ENCODE results near the gene KLK12. TPM values are rescaled to one million over a fixed set of nuclear protein-coding genes. Genes with fewer than 3 reads are reported as not detected.

KLK12 gene
- total RNA-seq, 1 donor from 2014 or later, result not detected

DNA sequence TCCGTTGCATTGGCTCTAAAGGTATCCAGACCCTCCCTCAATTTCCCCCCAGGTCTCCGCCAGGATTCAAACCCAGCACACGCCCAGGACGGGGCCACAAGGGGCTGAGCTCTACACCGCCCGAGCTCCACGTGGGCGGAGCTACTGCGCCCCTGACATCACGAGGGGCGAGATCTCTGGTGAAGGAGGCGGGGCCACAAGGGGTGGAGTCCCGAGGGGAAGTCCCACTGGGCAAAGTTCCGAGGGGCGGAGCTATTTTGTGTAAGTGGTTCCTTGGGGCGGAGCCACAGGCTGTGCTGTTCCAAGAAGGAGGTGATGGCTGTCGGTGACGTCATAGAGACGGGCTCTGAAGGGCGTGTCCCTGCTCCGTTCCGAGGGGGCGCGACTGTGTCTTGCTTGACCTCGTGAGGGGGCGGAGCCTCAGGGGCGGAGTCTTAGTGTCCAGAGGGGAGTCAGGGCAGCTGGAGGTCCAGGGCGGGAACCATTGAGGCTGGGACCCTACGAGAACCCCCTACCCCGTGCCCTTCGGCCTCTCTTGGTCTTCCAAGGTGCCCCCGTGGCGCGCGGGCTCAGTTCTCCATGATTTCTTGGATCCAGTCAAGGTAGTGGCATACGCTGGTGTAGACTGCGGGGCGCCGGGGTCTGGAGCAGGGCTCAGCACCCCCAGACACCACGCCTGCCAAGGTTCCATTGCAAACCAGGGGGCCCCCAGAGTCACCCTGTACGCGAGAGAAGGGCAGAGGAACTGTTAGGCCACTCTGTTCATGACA lies 32.1 kb downstream of the KLK12 start:
- Histone ChIP-seq H3K27me3 (peaks cover 39% of the 10 kb centered on the region), H3K4me3 (no peak overlapping the region), H3K27ac (no peak overlapping the region), H3K4me1 (no peaks in the 10 kb centered on the region), H3K9me3 (no peaks in the 10 kb centered on the region), H3K36me3 (no peaks in the 10 kb centered on the region)
- TF ChIP-seq, protein P1, sequence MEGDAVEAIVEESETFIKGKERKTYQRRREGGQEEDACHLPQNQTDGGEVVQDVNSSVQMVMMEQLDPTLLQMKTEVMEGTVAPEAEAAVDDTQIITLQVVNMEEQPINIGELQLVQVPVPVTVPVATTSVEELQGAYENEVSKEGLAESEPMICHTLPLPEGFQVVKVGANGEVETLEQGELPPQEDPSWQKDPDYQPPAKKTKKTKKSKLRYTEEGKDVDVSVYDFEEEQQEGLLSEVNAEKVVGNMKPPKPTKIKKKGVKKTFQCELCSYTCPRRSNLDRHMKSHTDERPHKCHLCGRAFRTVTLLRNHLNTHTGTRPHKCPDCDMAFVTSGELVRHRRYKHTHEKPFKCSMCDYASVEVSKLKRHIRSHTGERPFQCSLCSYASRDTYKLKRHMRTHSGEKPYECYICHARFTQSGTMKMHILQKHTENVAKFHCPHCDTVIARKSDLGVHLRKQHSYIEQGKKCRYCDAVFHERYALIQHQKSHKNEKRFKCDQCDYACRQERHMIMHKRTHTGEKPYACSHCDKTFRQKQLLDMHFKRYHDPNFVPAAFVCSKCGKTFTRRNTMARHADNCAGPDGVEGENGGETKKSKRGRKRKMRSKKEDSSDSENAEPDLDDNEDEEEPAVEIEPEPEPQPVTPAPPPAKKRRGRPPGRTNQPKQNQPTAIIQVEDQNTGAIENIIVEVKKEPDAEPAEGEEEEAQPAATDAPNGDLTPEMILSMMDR (IDR thresholded peaks at IDR 0.05), result no peak
- DNase-seq (no peak), ATAC-seq (peak; percentile 6)
- intact Hi-C loops (cut with DNase I), result no loop called here

DNA sequence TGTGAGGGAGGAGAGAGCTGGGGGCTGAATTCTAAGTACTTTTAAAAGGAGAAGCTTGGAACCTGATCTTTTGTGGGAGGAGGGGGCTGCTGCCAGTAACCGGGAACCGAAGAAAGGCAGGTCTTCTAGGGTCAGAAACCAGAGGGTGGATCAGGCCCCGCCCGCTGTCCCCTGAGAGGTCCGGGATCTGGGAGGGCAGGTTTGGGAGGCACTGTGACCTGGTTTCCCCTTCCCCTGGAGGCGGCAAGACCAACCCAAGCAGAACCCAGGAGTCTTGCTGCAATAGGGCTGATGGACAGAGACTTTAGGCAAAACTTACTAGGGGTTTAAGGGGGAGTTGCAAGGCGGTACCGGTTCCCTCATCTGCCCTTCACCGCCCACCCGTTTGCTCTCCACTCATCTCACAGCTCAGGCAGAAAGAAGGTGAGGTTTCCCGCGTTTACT lies 32.7 kb downstream of the KLK12 start:
- Histone ChIP-seq H3K4me3 (no peak overlapping the region), H3K9me3 (no peaks in the 10 kb centered on the region), H3K27ac (no peak overlapping the region), H3K4me1 (no peaks in the 10 kb centered on the region), H3K27me3 (peaks cover 39% of the 10 kb centered on the region), H3K36me3 (no peaks in the 10 kb centered on the region)
- TF ChIP-seq, protein P1 (IDR thresholded peaks at IDR 0.05), result no peak
- intact Hi-C loops (cut with DNase I), result no loop called here
- ATAC-seq, result no peak
- no peak for DNase-seq

DNA sequence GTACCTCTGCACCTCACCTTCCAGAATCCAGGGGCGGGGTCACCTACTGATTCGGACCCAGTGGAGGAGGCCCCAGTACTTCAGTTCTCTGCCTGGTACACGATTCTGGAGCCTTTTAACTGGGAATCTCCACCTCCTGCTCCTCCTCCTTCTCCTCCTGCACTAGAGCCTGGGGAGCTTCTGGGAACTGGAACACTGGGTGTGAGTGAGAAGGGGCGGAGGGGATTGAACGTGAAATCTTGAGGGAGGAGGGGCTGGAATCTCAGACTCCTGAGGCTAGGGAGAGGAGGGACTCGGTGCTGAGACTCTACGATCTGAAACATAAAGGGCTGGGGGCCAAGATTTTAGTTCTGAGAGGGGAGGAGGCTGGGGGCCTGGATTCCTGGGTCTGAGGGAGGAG lies 33.3 kb downstream of the KLK12 start, which contains the start of gene KLK8:
TSS of gene KLK8 (minus strand) at position 90 of the 400 bp plus-strand sequence. CDS start 437 bp downstream, outside the sequence.
- intact Hi-C loops (cut with DNase I), result no loop called here
- no peaks in the 10 kb centered on the region for H3K36me3 ChIP-seq
- no peak within 1 kb of the TSS for H3K27ac ChIP-seq
- DNase-seq (no peak), ATAC-seq (no peak)
- TF ChIP-seq, protein P1 (IDR thresholded peaks at IDR 0.05), result no peak
- H3K4me3 ChIP-seq, result no peak within 1 kb of the TSS
- H3K9me3 ChIP-seq, result no peaks in the 10 kb centered on the region
- H3K4me1 ChIP-seq, result no peaks in the 10 kb centered on the region
- H3K27me3 ChIP-seq, result peaks cover 39% of the 10 kb centered on the region

DNA sequence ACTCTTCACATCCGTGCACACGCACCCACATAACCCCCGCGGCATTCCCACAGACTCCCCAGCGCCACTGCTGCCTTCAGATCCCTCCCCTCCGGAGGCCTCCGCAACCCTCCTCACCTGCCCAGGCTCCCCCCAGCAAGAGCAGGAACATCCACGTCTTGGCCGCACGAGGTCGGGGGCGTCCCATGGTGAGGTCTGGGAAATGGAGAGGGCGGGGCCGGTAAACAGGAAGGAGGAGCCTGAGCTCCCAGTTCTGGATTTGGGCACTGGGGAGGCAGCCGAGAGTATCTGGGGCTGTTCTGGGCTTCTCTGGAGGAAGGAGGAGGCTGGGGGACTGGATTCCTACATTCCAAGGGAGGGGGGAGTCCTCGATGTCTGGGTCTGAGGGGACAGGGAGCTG lies 33.8 kb downstream of the KLK12 start:
- Histone ChIP-seq H3K4me1 (no peaks in the 10 kb centered on the region), H3K27me3 (peaks cover 35% of the 10 kb centered on the region), H3K36me3 (no peaks in the 10 kb centered on the region), H3K27ac (no peak overlapping the region), H3K9me3 (no peaks in the 10 kb centered on the region), H3K4me3 (no peak overlapping the region)
- ATAC-seq (peak; percentile 6), DNase-seq (no peak)
- TF ChIP-seq, protein P1 (IDR thresholded peaks at IDR 0.05), result no peak
- intact Hi-C loops (cut with DNase I), result no loop called here

DNA sequence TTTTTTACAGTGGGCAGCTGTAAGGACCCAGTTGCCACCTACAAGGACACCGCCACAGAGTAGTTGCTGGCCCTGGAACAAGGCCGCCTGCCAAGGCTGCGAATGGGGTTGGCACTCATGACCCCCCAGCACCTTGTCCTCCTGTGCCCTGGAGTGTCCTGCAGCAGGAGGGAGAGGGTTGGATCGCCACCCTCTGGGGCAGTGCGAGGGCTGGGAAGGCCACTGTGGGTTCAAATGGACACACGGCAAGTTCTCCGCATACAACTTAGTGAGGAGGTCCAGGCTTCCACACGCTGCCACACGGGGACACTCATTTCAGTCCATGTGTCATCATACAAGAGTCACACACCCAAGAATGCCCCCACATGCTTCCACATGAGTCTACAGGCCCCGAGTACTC lies 34.4 kb downstream of the KLK12 start:
- no peaks in the 10 kb centered on the region for H3K9me3 ChIP-seq
- intact Hi-C loops (cut with DNase I), result no loop called here
- peaks cover 32% of the 10 kb centered on the region for H3K27me3 ChIP-seq
- H3K27ac ChIP-seq, result no peak overlapping the region
- ATAC-seq, result no peak
- TF ChIP-seq, protein P1 (IDR thresholded peaks at IDR 0.05), result no peak
- no peaks in the 10 kb centered on the region for H3K4me1 ChIP-seq
- H3K4me3 ChIP-seq, result no peak overlapping the region
- DNase-seq, result no peak
- no peaks in the 10 kb centered on the region for H3K36me3 ChIP-seq

Data from upper lobe of right lung (tissue), 1 donor.